Measurements from ENCODE around the gene ZNF823. TPM values are rescaled to one million over a fixed set of nuclear protein-coding genes. Genes with fewer than 3 reads are reported as not detected.

Gene ZNF823
- total and polyA plus RNA-seq, 7 donors, result 1.5 to 4.3 (median 2.5) TPM

GRCh38 chr19:11759805-11760204, 21.1 kb upstream of the ZNF823 start:
- 64 to 77% (median 69%) methylated on average over 7 of the region's 7 CpGs for WGBS, 3 donors
- H3K36me3 ChIP-seq (ENCODE audit: insufficient read depth in 1 of 2, low read depth in 1 of 2), result no peaks in the 10 kb centered on the region
- no peaks in the 10 kb centered on the region for H3K4me1 ChIP-seq
- H3K4me3 ChIP-seq, result no peak overlapping the region
- peaks cover 0 to 2% (median 0%) of the 10 kb centered on the region in 3 donors for H3K27me3 ChIP-seq (ENCODE audit: insufficient read depth in 3 of 3, low read length in 2 of 3)
- H3K9me3 ChIP-seq, result peaks cover 12% of the 10 kb centered on the region
- TF ChIP-seq CTCF (IDR thresholded peaks at IDR 0.05), result no peak
- intact Hi-C loops (cut with DNase I), result no loop called here
- no peak for ATAC-seq
- no peak for DNase-seq
- no peak overlapping the region for H3K27ac ChIP-seq

- no peaks in the 10 kb centered on the region for H3K36me3 ChIP-seq (ENCODE audit: insufficient read depth in 1 of 2, low read depth in 1 of 2)
- WGBS, 3 donors, result 59 to 90% (median 79%) methylated on average over 1 of the region's 1 CpG
- H3K27me3 ChIP-seq (ENCODE audit: insufficient read depth in 3 of 3, low read length in 2 of 3), result peaks cover 0 to 2% (median 0%) of the 10 kb centered on the region in 3 donors
- H3K4me3 ChIP-seq, result no peak overlapping the region
- intact Hi-C loops (cut with DNase I), result no loop called here
- DNase-seq (no peak), ATAC-seq (no peak)
- peaks cover 5% of the 10 kb centered on the region for H3K9me3 ChIP-seq
- H3K4me1 ChIP-seq, result no peaks in the 10 kb centered on the region
- no peak for TF ChIP-seq CTCF (IDR thresholded peaks at IDR 0.05)
- H3K27ac ChIP-seq, result no peak overlapping the region
Measured at GRCh38 chr19:11756965-11757364, 18.2 kb upstream of the ZNF823 start.

- WGBS, 3 donors, result 87 to 90% (median 88%) methylated on average over 4 of the region's 4 CpGs
- no peak overlapping the region for H3K4me3 ChIP-seq
- no peak for DNase-seq
- no peak for ATAC-seq
- H3K27me3 ChIP-seq (ENCODE audit: insufficient read depth in 3 of 3, low read length in 2 of 3), result no peaks in the 10 kb centered on the region
- intact Hi-C loops (cut with DNase I), result no loop called here
- no peaks in the 10 kb centered on the region for H3K36me3 ChIP-seq (ENCODE audit: insufficient read depth in 1 of 2, low read depth in 1 of 2)
- H3K9me3 ChIP-seq, result peaks cover 8% of the 10 kb centered on the region
- TF ChIP-seq CTCF (IDR thresholded peaks at IDR 0.05), result no peak
- no peaks in the 10 kb centered on the region for H3K4me1 ChIP-seq
- H3K27ac ChIP-seq, result no peak overlapping the region
Measured at GRCh38 chr19:11754663-11755062, 15.9 kb upstream of the ZNF823 start.

DNA sequence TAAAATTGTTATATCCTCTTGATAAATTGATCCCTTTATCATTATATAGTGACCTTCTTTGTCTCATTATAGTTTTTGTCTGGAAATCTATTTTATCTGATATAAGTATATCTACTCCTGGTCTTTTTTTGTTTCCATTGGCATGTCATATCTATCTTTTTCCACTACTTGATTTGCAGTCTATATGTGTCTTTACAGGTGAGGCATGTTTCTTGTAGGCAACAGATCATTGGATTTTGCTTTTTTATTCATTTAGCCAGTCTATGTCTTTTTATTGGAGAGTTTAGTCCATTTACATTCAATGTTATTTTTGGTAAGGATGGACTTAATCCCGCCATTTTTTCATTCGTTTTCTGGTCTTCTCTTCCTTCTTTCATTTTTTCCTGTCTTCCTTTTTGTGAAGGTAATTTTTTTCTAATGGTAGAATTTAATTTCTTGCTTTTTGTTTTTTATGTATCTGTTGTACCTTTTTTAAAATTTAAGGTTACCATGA, 13.5 kb upstream of the ZNF823 start:
- DNase-seq (no peak), ATAC-seq (no peak)
- WGBS, 3 donors, result 55 to 85% (median 79%) methylated on average over 2 of the region's 2 CpGs
- Histone ChIP-seq H3K36me3 (ENCODE audit: insufficient read depth in 1 of 2, low read depth in 1 of 2) (no peaks in the 10 kb centered on the region), H3K4me1 (no peaks in the 10 kb centered on the region), H3K9me3 (peaks cover 24% of the 10 kb centered on the region), H3K27me3 (ENCODE audit: insufficient read depth in 3 of 3, low read length in 2 of 3) (no peaks in the 10 kb centered on the region), H3K4me3 (no peak overlapping the region), H3K27ac (no peak overlapping the region)
- intact Hi-C loops (cut with DNase I), result no loop called here
- TF ChIP-seq CTCF (IDR thresholded peaks at IDR 0.05), result no peak

GRCh38 chr19:11749751-11750150, 11.0 kb upstream of the ZNF823 start:
- H3K27me3 ChIP-seq (ENCODE audit: insufficient read depth in 3 of 3, low read length in 2 of 3), result no peaks in the 10 kb centered on the region
- 32 to 60% (median 56%) methylated on average over 2 of the region's 2 CpGs for WGBS, 3 donors
- peaks cover 24% of the 10 kb centered on the region for H3K9me3 ChIP-seq
- no peak for ATAC-seq
- H3K4me3 ChIP-seq, result no peak overlapping the region
- H3K36me3 ChIP-seq (ENCODE audit: insufficient read depth in 1 of 2, low read depth in 1 of 2), result no peaks in the 10 kb centered on the region
- no peak overlapping the region for H3K27ac ChIP-seq
- intact Hi-C loops (cut with DNase I), result no loop called here
- no peak for DNase-seq
- no peak for TF ChIP-seq CTCF (IDR thresholded peaks at IDR 0.05)
- no peaks in the 10 kb centered on the region for H3K4me1 ChIP-seq
